ENCODE results near the gene EFEMP1.

Gene EFEMP1

DNA sequence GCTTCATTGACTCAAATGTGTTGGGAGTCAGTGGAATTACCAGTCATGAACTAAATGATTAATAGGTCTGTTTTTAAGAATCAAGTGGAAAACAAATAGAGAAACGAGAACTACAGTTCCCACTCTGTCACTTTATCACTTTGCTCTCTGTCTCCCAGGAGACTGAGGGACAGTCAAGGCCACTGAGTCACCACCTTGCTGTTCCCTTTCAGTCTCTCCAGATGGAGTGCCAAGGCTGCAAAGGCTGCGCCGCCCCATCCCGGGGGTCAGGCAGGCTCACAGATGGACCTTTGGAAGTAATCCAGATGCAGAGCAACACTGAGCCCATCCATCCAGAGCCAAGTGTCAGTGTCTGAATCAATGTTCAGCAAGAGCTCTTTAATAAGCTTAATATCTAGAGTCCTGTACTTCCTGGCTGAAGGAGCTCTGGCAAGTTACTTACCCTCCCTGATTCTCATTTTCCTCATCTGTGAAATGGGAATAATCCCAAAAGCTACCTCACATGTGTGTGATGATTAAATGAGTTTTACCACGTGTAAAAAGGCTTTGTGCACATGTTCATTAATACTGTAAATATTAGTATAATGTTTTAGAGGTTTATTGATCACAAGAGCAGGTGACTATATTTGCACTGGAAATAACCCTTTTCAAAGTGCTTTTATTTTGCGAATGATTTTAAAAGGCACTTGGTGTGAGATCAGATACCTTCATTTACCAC is 43.0 kb upstream of the EFEMP1 start:
- DNase-seq (ENCODE audit: low read depth in 1 of 2, low spot score in 1 of 2): no peak

DNA sequence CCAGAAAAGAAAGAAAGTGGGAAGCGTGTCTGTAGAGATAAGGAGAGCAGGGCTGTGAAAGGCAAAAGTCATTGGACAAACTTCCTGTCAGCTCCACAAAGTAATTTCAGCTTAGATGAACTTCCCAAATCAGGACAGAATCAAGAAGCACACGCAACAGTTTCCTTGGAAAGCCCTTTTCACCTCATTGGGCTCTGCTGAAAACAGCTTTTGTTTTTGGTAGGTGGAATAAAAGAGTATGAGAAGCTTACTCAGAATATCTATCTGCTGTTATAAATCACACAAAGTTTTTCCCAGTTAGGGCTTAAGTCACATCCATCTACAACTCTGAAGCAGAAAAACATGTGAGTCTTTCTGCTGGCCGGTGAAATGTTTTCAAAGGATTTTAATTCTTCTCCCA is 42.4 kb upstream of the EFEMP1 start:
- H3K27ac ChIP-seq (replicated peaks): no peak overlapping the region
- TF ChIP-seq, protein P1, sequence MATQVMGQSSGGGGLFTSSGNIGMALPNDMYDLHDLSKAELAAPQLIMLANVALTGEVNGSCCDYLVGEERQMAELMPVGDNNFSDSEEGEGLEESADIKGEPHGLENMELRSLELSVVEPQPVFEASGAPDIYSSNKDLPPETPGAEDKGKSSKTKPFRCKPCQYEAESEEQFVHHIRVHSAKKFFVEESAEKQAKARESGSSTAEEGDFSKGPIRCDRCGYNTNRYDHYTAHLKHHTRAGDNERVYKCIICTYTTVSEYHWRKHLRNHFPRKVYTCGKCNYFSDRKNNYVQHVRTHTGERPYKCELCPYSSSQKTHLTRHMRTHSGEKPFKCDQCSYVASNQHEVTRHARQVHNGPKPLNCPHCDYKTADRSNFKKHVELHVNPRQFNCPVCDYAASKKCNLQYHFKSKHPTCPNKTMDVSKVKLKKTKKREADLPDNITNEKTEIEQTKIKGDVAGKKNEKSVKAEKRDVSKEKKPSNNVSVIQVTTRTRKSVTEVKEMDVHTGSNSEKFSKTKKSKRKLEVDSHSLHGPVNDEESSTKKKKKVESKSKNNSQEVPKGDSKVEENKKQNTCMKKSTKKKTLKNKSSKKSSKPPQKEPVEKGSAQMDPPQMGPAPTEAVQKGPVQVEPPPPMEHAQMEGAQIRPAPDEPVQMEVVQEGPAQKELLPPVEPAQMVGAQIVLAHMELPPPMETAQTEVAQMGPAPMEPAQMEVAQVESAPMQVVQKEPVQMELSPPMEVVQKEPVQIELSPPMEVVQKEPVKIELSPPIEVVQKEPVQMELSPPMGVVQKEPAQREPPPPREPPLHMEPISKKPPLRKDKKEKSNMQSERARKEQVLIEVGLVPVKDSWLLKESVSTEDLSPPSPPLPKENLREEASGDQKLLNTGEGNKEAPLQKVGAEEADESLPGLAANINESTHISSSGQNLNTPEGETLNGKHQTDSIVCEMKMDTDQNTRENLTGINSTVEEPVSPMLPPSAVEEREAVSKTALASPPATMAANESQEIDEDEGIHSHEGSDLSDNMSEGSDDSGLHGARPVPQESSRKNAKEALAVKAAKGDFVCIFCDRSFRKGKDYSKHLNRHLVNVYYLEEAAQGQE (IDR thresholded peaks at IDR 0.05; ENCODE audit: insufficient replicate concordance, low read depth): no peak
- TF ChIP-seq SPI1 (IDR thresholded peaks at IDR 0.05; ENCODE audit: borderline replicate concordance, low read depth) (no peak), POLR2AphosphoS5 (IDR thresholded peaks at IDR 0.05; ENCODE audit: low read depth) (no peak), GABPA (IDR thresholded peaks at IDR 0.05; ENCODE audit: low read depth) (no peak)
- TF ChIP-seq, protein P2, sequence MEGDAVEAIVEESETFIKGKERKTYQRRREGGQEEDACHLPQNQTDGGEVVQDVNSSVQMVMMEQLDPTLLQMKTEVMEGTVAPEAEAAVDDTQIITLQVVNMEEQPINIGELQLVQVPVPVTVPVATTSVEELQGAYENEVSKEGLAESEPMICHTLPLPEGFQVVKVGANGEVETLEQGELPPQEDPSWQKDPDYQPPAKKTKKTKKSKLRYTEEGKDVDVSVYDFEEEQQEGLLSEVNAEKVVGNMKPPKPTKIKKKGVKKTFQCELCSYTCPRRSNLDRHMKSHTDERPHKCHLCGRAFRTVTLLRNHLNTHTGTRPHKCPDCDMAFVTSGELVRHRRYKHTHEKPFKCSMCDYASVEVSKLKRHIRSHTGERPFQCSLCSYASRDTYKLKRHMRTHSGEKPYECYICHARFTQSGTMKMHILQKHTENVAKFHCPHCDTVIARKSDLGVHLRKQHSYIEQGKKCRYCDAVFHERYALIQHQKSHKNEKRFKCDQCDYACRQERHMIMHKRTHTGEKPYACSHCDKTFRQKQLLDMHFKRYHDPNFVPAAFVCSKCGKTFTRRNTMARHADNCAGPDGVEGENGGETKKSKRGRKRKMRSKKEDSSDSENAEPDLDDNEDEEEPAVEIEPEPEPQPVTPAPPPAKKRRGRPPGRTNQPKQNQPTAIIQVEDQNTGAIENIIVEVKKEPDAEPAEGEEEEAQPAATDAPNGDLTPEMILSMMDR (IDR thresholded peaks at IDR 0.05; ENCODE audit: insufficient read depth, low read length): no peak
- H3K27me3 ChIP-seq (ENCODE audit: insufficient read depth, poor library complexity, severe bottlenecking): no peaks in the 10 kb centered on the region
- no peak overlapping the region for H3K4me3 ChIP-seq (replicated peaks; ENCODE audit: insufficient read depth, low read length)
- no peak for DNase-seq (ENCODE audit: low read depth in 1 of 2, low spot score in 1 of 2)

More for the DNA sequence above, 43.0 kb upstream of the EFEMP1 start:
- no peak overlapping the region for H3K27ac ChIP-seq (replicated peaks)
- TF ChIP-seq POLR2AphosphoS5 (IDR thresholded peaks at IDR 0.05; ENCODE audit: low read depth) (no peak), SPI1 (IDR thresholded peaks at IDR 0.05; ENCODE audit: borderline replicate concordance, low read depth) (no peak), GABPA (IDR thresholded peaks at IDR 0.05; ENCODE audit: low read depth) (no peak)
- TF ChIP-seq, protein P1 (IDR thresholded peaks at IDR 0.05; ENCODE audit: insufficient replicate concordance, low read depth): no peak
- TF ChIP-seq, protein P2 (IDR thresholded peaks at IDR 0.05; ENCODE audit: insufficient read depth, low read length): no peak
- H3K4me3 ChIP-seq (replicated peaks; ENCODE audit: insufficient read depth, low read length): no peak overlapping the region
- H3K27me3 ChIP-seq (ENCODE audit: insufficient read depth, poor library complexity, severe bottlenecking): no peaks in the 10 kb centered on the region

DNA sequence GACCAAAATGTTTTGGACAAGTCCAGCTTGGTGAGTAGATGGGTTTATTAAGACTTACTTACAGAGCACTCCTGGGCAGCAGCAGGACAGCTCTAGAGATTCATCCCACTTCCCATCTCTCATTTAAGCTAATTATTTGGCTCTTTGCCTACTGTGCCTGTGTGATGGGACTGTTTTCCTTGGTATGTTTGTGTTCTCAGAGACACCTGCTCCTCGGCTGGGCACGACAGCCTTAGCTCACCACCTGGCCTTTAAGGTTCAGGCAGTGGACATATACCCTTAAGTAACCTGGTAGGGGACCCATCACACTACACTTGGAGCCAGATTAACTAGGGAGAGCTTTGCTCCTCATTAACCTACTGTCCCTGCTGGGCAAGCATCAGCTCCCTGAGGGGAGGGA is 41.7 kb upstream of the EFEMP1 start:
- Histone ChIP-seq H3K27me3 (ENCODE audit: insufficient read depth, poor library complexity, severe bottlenecking) (no peaks in the 10 kb centered on the region), H3K4me3 (replicated peaks; ENCODE audit: insufficient read depth, low read length) (no peak overlapping the region), H3K27ac (replicated peaks) (no peak overlapping the region)
- no peak for DNase-seq (ENCODE audit: low read depth in 1 of 2, low spot score in 1 of 2)
- TF ChIP-seq SPI1 (IDR thresholded peaks at IDR 0.05; ENCODE audit: borderline replicate concordance, low read depth): no peak
- no peak for TF ChIP-seq POLR2AphosphoS5 (IDR thresholded peaks at IDR 0.05; ENCODE audit: low read depth)
- TF ChIP-seq, protein P1 (IDR thresholded peaks at IDR 0.05; ENCODE audit: insufficient replicate concordance, low read depth): no peak
- TF ChIP-seq, protein P2 (IDR thresholded peaks at IDR 0.05; ENCODE audit: insufficient read depth, low read length): no peak
- no peak for TF ChIP-seq GABPA (IDR thresholded peaks at IDR 0.05; ENCODE audit: low read depth)

Measured in HL-60 (cell line).